LHCN-M2 (cell line): Measurements from ENCODE around the gene SORT1. TPM values are rescaled to one million over a fixed set of nuclear protein-coding genes. Genes with fewer than 3 reads are reported as not detected.

Experiments used
- DNase-seq: peaks from one replicate; pipeline ENCODE4 v3.0.0-alpha.2; 2012; ENCODE audit warnings: low read depth
- total RNA-seq: library from RNA; depleted of rRNA; stranded (reverse); fragments of >200 nt; gene quantifications from 2 replicates; pipeline ENCODE4 v1.2.3, GENCODE V29; 2014; rRNA removed

SORT1 gene
- total RNA-seq, 1 experiment from 2014 or later: 18.1 TPM

DNA sequence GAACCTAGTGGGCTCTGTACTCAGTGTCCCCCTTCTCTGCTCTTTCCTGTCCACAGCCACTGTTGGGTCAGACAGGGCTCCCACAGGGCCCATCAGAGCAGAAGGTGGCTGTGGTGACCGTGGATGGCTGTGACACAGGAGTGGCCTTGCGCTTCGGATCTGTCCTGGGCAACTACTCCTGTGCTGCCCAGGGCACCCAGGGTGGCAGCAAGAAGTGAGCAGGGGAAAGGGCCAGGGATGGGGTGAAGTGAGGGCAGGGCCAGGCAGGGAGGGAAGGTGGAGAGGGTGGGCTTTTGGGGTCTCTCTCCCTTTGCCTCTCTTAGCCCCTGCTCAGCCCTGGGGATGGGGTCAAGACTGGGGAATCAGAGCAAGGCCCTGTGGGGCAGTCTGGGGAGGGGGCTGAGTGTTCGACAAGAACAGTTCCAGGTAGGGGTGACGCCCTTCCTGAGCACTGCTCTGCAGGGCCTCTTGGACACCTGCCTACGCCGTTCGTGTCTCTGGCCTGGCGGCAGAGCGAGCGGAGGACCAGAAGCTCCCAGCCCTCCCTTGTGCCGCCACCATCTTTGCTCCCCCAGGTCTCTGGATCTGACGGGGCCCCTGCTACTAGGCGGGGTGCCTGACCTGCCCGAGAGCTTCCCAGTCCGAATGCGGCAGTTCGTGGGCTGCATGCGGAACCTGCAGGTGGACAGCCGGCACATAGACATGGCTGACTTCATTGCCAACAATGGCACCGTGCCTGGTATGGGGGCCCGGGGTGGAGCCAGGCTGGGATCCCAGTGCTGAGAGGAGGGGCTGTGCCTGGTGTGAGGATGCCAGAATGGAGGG, 135.3 kb downstream of the SORT1 start:
- no peak for DNase-seq

DNA sequence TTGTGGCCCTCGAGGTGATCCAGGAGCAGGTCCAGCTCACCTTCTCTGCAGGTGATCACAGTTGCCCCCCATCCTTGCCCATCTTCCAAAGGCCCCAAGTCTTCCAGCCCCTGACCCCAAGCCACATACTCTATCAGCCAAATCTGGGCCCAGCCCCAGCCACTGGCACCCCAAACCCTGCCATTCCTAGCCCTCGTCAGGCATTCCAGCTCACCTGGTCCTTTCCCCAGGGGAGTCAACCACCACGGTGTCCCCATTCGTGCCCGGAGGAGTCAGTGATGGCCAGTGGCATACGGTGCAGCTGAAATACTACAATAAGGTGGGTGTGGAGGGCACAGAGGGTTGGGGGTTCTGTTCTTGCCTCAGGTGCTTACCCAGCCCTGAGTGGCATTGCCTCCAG, 136.1 kb downstream of the SORT1 start:
- DNase-seq: no peak

DNA sequence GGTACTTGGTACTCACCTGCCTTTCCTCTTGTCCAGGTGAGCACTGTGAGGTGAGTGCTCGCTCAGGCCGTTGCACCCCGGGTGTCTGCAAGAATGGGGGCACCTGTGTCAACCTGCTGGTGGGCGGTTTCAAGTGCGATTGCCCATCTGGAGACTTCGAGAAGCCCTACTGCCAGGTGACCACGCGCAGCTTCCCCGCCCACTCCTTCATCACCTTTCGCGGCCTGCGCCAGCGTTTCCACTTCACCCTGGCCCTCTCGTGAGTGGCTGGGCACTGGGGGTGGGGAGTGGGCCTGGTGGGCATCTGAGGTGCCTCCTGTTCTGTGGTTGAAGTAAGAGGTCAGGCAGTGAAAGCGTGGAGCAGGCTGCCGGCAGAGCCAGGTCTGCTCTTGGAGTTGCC, 136.7 kb downstream of the SORT1 start:
- DNase-seq: no peak

DNA sequence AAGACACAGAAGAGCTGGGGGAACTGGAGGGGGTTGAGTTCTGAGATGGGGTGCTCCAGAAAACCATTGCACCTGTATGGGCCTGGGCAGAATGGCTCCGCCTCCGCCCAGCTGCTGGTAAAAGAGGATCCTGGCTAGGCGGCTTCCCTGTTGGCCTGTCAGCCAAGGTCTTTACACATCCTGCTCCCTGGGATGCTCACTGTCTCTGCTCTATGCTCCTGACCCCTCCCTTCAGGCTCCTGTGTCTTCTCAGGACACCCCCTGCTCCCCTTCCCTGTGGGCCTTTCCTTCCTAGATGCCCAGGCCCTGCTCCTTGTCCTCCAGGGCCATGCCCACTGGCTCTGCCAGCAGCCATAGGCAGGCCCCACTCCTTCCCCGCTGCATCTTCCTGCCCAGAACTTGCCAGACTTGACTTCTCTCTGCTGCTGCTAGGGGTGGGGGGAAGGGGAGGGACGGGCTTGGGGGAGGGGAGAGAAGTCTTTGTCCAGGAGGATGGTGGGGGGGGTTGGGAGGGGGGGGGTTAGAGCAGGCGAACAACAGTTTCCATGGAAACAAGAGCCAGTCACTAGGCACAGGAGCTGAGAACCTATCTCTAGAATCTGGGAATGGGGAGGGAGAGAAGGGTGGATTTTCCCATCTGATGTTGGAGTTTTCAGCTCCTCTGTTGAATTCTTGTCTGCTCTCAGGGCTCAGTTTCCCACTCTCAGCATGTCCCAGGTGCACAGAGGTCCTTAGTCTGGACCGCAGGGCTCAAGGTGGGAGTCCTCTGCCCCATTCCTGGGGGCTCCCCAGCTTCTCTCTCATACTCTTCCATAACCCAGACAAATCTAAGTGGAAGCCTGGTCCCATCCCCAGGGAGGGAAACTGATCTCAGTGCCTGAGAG, 137.8 kb downstream of the SORT1 start:
- no peak for DNase-seq

Other genes starting within 250 kb of the SORT1 start
- 134 and 149 TPM in 2 replicates for gene SARS1, start 184.0 kb downstream of the SORT1 start, total RNA-seq
- 0.06 and 0.17 TPM in 2 replicates for gene CELSR2, start 148.4 kb downstream of the SORT1 start, total RNA-seq
- gene PSRC1, start 114.8 kb downstream of the SORT1 start, total RNA-seq: 57.6 and 60.4 TPM in 2 replicates
- gene MYBPHL, start 90.9 kb downstream of the SORT1 start, total RNA-seq: 0.23 TPM in 1 of 2 replicates, not detected in the other
- 46.8 and 47.8 TPM in 2 replicates for gene PSMA5, start 28.5 kb upstream of the SORT1 start, total RNA-seq
- gene SYPL2, start 68.6 kb upstream of the SORT1 start, total RNA-seq: 0.06 and 0.34 TPM in 2 replicates
- 6.2 and 6.4 TPM in 2 replicates for gene ATXN7L2, start 86.0 kb upstream of the SORT1 start, total RNA-seq
- 5.6 and 10.1 TPM in 2 replicates for gene CYB561D1, start 96.2 kb upstream of the SORT1 start, total RNA-seq
- 0.13 and 0.29 TPM in 2 replicates for gene AMIGO1, start 111.8 kb upstream of the SORT1 start, total RNA-seq
- not detected in 2 replicates for gene GPR61, start 142.0 kb upstream of the SORT1 start, total RNA-seq
- gene GNAI3, start 150.7 kb upstream of the SORT1 start, total RNA-seq: 10.6 and 10.8 TPM in 2 replicates
- not detected in 2 replicates for gene GNAT2, start 221.7 kb upstream of the SORT1 start, total RNA-seq
- gene AMPD2, start 221.9 kb upstream of the SORT1 start, total RNA-seq: 44.0 and 60.0 TPM in 2 replicates